Fibroblast of the conjunctiva (primary cell): Measurements from ENCODE around the gene TKT.

ENCODE experiments used
- DNase-seq: peaks from one replicate; pipeline ENCODE4 v3.0.0-alpha.2; 2010; ENCODE audit warnings: low read depth

TKT gene

GRCh38 chr3:53240989-53241972 is 14.5 kb downstream of the TKT start:
- no peak for DNase-seq

- DNase-seq: no peak
Observed at GRCh38 chr3:53239800-53240199, 16.0 kb downstream of the TKT start.

- DNase-seq: no peak
Observed at GRCh38 chr3:53238886-53239285, 16.9 kb downstream of the TKT start.

DNA sequence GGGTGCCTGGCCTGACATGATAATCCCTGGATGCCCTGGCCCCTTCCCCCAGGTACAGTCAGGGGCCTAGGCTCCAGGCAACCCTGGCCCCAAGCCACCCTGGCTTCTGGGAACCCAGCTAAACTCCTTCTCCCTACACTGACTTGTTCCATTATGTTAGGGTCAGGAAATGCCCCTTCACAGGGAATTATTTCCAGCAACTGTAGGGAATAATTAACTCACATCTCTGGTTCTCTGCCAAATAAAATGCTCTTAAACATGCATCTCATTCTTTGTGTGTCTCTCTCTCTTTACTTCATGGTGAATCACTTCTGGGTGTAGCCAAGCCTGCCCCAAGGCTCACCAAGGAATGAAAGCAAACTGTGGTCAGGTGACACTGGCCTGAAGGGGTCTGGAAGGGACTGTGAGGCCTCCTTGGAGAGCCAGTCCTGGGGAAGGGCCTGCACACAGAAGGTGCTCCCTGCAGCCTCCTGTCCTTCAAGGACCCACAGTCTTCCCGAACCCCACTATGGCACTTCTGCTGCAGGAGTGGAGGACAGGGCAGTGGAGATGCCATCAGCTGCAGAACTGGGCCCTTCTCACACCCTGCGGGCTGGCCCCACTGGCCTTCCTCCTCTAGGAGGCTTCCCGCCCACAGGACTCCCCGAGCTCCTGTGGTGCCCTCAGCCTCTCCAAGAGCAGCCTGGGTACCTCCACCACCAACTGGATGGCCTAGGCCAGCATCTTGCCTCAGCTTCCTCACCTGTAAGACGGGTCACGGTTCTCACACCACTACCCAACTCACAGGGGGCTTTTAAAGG is 17.6 kb downstream of the TKT start:
- peak; percentile 88 for DNase-seq

- peak; percentile 70 for DNase-seq
Observed at GRCh38 chr3:53236112-53236841, 19.5 kb downstream of the TKT start.

DNA sequence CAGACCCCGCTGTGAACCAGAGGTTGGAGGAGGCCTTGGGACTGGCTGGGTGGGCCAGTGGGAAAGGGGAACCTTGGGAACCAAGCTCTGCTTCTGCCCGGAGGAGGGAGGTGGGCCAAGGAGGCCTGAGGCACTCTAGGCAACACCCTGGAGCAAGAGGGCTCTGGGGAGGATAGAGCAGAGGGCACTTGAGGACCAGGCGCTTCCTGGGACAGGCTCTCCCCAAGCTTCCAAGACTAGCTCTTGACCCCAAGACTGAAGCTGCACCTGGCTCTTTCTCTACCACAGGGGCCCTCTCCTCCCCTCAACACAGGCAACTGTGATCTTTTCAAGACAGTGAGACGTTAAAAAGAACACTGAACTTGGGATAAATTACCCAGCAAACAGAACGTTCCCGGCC is 20.3 kb downstream of the TKT start:
- no peak for DNase-seq

DNA sequence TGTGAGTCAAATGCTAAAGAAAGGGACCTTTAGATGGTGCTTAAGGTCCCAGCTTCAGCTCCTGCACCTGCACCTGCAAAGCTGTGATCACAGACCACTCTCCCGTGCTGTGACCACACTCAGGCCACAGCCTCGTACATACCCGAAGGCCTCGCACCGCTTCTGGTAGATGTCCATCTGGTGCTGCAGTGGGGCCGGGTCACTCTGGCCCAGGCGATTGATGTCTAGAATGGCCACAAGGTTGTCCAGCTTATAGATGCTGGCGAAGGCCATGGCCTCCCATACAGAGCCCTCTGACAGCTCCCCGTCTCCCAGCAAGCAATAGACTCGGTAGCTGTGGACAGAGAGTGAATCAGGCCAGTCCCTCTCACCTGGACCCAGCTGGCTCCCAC is 21.0 kb downstream of the TKT start:
- no peak for DNase-seq

DNA sequence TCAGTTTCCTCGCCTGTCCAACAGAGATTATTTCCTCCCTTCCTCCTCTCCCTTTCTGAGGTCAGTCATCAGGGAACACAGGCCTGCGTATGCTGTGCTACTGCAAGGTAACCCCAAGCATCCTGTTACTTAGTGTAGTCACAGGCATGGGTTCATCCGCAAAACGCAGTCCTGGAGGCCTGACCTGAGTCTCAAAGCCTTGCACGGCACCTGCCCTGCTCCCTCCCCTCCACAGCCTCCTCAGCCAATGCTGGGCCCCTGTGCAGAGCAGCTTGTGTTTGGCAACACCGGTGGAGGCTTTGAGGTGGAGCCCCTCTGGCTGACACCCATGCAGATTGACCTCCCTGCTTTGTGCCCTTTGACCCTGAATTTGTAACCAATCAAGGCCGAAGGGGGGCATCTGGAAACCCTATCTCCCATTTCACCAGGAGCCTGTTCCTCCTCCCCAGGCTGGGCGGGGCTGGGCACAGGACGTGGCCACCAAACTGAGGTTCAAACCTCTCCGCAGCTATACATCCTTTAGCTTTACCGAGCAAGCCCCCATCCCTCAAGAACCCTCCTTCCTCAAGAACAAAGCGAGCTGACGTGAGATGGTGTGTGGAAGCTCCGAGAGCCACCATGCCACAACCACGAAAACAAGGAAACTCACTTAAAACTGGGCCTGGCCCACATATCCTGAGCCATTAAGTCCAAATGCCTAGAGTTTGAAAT is 21.5 kb downstream of the TKT start:
- DNase-seq: no peak

DNA sequence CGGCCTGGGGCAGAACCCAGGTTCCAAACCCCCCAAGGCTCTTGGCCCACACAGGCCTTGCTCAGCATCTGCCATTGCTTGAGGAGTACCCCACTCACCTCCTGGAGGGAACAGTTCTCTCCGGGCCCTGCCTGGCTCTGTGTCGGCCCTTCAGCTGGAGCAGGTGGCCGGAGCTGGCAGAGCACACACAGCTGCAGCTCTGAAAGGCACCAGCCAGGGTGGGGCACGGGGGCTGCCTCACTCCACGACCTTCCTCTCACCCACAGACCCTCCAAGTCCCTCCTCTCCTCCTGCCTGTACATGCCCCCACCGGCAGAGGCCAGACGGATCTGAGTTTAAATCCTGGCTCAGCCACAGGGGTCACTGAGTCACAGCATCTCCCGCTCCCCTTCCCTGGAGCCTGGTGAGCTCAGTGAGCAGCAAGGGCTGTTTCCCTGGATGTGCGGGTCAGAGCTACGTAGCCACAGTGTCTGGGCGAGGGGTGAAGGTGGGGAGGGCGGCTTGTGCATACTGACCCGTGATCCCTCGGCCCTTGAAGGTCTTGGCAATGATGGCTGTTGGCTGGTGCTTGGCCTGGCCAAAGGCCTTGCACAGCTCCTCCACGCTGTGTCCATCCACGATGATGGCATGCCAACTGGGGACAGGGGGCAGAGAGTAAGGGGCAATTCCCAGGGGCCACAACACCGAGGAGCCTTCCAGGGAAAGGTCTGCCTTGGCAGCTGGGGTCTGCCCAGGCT is 23.0 kb downstream of the TKT start:
- DNase-seq: no peak

- no peak for DNase-seq
Observed at GRCh38 chr3:53231532-53232511, 24.0 kb downstream of the TKT start.

DNA sequence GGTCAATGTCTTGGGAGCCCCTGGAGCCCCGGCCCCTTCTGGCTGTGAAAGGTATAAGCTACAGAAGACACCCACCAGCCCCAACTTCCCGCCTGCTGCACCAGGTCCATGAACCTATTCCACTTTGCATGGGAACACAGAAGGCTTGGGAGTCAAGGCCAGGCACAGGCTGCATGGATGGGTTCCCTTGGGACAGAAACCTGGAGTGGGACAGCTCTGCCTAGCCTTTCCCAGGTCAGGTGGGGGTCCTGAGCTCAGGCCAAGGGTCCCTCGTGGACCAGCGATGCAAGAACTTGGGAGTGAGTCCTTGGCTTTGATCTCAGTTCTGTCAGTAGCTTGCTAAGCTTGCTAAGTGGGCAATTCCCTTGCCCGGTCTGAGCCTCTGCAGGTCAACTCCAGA is 25.0 kb downstream of the TKT start:
- no peak for DNase-seq

DNA sequence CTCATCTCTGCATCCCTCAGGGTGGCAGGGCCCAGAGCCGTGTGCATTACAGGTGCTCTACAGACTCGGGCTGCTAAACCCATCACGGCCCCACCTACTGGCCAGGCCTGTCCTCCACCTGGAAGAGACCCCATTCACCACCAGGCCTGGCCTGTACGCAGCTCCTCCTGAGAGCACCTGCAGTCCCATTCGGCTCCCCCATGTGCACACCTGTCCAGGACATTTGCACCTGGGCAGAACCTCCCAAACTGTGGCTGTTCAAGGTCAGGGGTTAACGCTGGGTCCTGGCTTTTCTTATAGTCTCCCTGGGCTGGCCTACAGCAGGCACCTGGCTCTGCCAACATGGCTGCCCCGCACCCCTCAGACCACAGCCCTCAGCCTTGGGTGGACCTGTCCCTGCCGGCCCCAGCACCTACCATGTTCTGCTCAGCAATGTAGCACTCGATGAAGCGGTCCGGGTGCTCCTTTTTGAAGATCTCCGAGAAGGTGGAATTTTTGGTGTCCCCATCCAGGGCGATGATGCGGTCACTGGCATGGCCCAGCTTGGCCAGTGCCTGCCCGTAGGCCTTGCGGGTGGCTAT is 25.7 kb downstream of the TKT start:
- no peak for DNase-seq

GRCh38 chr3:53229606-53230005 is 26.2 kb downstream of the TKT start:
- DNase-seq: no peak

DNA sequence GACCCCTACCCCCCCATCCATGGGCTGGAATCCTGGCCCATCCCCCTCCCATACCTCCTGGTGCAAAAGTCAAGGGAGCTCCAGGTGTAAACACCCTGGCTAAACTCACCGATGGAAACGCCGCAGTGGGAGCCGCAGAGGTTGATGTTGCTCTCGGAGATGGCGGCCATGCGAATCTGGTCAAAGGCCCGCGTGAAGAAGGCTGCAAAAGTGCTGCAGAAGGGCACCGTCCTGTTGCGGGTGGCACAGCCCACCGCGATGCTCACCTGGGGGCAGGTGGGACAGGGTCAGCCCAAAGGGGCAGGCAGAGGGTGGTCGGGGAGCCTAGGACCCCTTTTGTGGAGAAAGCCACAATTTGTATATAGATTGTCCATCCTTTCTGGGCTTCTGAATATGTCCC is 26.7 kb downstream of the TKT start:
- no peak for DNase-seq

DNA sequence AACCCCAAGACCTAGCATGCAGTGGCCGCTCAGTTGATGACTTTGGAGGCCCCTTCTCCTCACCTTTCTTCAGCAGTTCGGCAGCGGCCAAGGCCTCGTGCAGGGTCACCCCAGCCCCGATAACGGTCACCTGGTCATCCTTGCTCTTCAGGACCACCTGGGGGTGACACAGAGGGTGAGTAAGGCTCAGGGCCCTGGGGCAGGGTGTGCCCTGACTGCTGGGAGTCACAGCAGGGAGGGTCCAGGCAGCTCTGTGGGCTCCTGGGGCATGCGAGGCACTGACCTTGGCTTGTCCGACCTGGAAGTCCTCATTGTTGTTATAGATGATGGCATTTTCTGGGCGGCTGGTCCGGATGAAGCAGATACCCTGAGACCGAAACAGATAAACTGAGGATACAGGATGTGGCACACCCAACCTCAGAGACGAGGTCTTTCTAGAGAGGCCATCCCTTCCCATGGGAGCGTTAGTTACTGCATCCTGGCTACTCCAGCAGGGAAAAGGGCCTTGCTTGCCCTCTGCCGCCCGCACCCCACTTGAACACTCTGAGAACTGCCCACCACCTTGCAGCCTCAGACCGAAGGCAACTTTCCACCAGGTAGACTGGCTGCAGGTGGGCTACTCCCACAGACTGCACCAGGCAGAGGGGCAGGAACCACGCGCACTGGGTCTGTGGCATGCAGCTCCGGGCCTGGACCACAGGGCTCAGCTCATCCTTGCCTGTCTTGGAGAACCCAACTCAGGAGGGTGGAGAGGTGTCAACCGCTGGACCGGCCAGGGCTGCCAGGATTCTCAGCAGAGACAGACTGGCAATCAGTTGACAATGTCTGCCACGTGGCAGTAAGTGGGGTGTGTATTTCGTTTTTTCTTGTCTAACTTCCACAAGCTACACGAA is 27.6 kb downstream of the TKT start:
- DNase-seq: no peak

- DNase-seq: no peak
Observed at GRCh38 chr3:53226841-53227407, 28.9 kb downstream of the TKT start.

DNA sequence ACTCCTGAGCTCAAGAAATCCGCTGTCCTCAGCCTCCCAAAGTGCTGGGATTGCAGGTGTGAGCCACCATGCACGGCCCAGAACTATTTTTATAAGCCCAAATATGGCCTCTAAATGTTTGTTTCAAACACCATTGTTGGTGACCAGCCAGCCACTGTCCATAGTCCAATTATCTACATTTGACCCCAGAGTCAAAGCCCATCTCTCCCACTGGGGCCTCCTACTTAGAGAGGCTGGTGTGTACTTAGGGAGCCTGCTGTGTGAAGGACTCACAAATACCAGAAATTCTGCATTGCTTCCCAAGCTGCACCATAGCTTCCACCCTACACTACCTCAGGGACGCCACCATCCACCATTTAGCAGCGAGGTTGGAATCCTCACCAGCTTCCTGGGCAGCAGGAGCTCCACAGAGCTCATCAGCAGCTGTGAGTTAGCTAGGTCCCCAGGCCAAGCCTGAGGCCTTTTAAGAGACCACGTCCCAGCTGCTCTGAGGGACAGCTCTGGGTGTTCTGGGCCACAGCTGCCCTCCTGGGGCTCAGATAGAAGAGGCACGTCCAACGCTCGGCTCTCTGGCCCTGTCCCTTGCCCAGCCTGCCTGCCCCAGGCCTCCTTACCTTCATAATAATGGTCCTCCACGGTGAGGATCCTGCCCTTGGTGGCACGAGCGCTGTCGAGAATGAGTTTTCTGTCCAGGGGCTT is 29.5 kb downstream of the TKT start:
- DNase-seq: no peak
